Renal pelvis (tissue), 4 donors: ENCODE data around the gene WASF2. TPM values are rescaled to one million over a fixed set of nuclear protein-coding genes. Genes with fewer than 3 reads are reported as not detected.

Experiments used
- DNase-seq: peaks from one replicate; pipeline ENCODE4 v3.0.0-alpha.2; 2013
- polyA plus RNA-seq, 3 donors: library from polyadenylated mRNA; unstranded; fragments of 120-200 nt; gene quantifications; one replicate each; pipeline ENCODE4 v1.2.1, GENCODE V29; 2013; ENCODE audit not compliant: insufficient read length in 3 of 3

The WASF2 gene
- polyA plus RNA-seq, 3 donors, result 123 to 124 (median 123) TPM

GRCh38 chr1:27525296-27526272 lies 35.6 kb upstream of the WASF2 start:
- no peak for DNase-seq

- no peak for DNase-seq
Measured at GRCh38 chr1:27523337-27524020, 33.5 kb upstream of the WASF2 start.

GRCh38 chr1:27522432-27523336 lies 32.7 kb upstream of the WASF2 start:
- DNase-seq, result no peak

- no peak for DNase-seq
Measured at GRCh38 chr1:27521861-27522431, 32.0 kb upstream of the WASF2 start.

- no peak for DNase-seq
Measured at GRCh38 chr1:27521336-27521831, 31.4 kb upstream of the WASF2 start.

- DNase-seq, result no peak
Measured at GRCh38 chr1:27520651-27521050, 30.7 kb upstream of the WASF2 start.

- no peak for DNase-seq
Measured at GRCh38 chr1:27519331-27520258, 29.6 kb upstream of the WASF2 start.

GRCh38 chr1:27518808-27519207 lies 28.8 kb upstream of the WASF2 start:
- DNase-seq, result no peak

- DNase-seq, result no peak
Measured at GRCh38 chr1:27517907-27518718, 28.1 kb upstream of the WASF2 start.

- DNase-seq, result no peak
Measured at GRCh38 chr1:27517301-27517700, 27.3 kb upstream of the WASF2 start.

GRCh38 chr1:27515626-27516025 lies 25.7 kb upstream of the WASF2 start:
- no peak for DNase-seq

- no peak for DNase-seq
Measured at GRCh38 chr1:27513958-27514357, 24.0 kb upstream of the WASF2 start.

- no peak for DNase-seq
Measured at GRCh38 chr1:27513528-27513927, 23.6 kb upstream of the WASF2 start.

- no peak for DNase-seq
Measured at GRCh38 chr1:27509127-27510080, 19.4 kb upstream of the WASF2 start.

- DNase-seq, result no peak
Measured at GRCh38 chr1:27507960-27508665, 18.1 kb upstream of the WASF2 start.

- no peak for DNase-seq
Measured at GRCh38 chr1:27506703-27507102, 16.7 kb upstream of the WASF2 start.

- no peak for DNase-seq
Measured at GRCh38 chr1:27505420-27505680, 15.4 kb upstream of the WASF2 start.
